Bone marrow (tissue), 2 donors: ENCODE measurements around the gene SLC9A9.

ENCODE experiments used
- DNase-seq, 2 donors: peaks; one replicate each; lab custom pipeline; 2025; lab: John Stamatoyannopoulos, UW

The SLC9A9 gene

DNA sequence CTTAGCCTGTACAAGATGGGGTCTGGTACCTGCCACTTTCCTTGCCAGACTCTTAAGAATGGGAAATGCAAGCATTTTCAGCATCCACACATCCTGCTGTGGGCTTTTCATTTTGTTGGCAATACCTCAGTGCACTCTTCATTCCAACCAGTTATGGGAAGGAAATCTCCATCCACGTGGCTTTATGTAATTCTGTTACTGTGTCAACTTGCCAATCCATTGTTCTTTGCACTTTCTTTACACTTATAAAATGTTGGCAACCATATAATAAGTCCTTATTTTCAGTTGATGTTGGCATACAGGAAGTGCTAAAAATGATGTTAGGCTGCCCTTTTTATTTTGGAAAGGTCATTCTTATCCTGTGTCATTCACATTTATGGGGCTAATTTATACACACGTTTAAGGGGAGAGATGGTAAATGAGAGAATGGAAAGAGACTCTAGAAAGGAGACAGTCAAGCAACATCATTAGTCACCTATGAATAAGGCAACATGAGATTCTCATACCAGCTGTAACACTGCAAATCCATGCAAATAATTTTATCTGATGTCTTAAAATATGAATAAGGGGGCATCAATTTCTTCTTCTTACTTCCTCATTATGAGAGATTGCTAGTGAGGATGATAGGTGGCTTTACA is 490.0 kb downstream of the SLC9A9 start:
- DNase-seq = no peak

DNA sequence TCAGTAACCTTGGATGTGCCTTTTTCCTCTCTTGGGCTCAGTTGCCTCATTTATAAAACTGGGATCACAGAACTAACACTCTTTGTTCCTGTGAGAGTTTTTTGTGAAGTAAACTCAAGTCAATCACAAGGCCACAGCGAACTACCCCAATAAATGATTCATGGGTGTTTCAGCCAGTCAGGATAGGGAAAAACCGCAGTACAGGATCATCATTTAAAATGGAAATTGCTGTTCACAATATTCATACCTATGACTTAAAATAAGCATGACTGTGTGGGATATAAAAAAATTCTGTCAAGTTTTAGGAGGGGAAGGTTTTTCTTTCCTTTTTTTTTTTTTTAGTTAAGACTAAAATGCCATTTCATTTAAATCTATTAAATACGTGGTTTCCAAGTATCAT is 490.6 kb downstream of the SLC9A9 start:
- no peak for DNase-seq

DNA sequence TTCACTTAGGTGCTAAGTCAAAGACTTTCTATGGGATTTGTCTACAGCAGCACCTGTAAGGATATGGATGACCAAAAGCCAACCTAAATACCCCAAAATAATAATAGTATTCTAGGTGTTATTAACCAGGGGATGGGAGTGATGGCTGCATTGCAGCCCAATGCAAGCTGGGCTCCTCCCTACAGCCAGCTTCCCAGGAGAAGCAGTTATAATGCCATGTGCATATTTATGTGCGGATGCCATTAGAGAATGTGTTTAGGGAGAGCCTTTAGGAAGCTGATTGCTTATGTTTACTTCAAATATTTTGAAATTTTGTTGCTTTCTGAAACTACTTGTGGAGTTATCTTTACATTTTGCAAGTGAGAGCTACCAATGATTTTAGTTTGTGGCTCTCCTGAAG is 491.4 kb downstream of the SLC9A9 start:
- no peak for DNase-seq

DNA sequence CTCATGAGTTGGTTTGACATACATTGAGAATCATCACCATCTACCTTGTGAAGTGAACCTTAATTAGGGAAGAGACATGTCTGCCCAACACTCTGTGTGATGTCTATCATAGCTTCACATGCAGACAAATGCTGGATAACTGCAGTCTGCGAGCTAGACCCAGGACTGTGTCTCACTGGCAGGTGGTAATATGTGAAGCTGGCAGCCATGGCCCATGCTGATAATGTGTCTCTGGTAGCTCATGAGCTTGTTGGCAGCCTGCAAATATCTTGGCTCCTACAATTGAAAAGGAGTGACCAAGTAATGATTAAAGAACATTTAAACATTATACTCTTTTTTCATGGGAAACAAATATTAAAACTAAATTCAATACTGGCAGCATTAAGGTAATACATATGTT is 493.9 kb downstream of the SLC9A9 start:
- DNase-seq = no peak

DNA sequence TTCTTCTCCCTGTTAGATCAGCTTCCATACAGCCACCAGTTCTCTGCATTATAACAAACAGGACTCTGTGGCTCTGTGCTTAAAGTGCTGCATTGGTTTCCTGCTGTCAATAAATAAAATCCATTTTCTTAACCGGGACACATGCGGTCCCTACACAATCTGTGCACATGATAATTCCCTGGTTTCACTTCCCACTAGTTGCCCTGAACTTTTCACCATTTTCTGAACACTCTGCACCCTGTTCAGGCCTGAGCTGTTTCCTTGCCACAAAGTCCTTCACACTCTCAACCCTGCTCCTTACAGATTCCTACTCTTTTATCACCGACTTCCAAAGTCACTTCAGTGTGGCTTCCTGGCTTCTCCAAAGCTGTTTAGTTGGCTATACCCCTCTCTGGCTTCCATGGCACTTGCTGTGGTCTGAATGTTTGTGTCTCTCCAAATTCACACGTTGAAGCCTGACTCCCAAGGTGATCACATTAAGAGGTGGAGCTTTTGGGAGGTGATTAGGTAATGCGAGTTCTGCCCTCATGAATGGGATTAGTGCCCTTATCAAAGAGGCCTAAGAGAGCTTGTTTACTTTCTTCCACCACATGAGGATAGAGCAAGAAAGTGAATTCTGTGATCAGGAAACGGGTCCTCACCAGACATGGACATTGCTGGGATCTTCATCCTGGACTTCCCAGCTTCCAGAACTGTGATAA is 495.3 kb downstream of the SLC9A9 start:
- DNase-seq = no peak

DNA sequence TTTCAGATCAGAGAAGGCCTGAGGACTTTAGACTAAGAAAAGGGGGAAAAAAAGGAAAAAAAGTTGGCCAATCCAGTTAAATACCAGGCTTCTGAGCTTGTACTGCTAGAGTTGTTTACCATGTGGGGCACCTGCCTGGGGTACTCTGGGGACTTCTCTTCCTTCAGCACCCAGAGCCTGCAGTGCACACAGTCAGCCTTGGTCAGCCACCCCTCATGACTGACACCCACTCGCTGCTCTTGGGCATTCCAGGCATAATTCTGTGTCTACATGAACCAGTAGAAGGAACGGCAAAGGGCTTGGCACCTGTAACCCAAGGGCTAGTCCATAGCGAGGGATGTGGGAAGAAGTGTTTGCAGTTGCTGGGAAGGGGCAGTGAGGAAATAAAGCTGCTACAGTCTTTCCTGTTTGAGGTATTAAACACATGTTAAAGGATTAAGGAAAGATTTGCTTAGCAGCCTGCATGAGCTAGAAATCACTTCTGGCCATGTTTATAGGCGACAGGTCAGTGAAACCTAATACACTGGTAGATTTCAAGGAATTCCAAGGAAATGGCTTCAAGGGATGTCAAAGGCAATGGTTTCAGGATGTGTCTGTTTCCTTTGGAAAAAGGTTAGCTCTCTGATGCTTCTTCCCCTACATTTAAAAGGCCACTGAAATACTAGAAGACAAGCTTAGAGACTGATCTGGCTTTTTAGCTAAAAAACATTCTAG is 496.2 kb downstream of the SLC9A9 start:
- DNase-seq = no peak

DNA sequence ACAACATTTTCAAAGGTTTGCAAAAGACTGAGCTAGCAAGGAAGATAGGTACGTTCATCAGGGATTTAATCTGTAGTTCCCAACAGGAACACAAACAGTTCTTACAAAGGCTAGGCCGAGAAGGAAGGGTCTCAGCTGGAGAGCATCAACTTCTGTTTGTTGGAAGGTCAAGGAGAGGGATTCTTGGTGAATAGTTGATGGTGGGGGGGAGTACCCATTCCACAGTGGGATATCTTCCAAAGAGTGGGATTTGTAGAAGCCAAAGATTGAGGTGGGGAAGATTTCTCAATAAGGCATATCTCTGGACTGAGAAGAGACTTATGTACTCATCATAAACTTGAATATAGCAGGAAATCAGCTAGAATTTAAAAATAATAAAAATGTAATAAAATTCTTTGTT is 496.9 kb downstream of the SLC9A9 start:
- no peak for DNase-seq

DNA sequence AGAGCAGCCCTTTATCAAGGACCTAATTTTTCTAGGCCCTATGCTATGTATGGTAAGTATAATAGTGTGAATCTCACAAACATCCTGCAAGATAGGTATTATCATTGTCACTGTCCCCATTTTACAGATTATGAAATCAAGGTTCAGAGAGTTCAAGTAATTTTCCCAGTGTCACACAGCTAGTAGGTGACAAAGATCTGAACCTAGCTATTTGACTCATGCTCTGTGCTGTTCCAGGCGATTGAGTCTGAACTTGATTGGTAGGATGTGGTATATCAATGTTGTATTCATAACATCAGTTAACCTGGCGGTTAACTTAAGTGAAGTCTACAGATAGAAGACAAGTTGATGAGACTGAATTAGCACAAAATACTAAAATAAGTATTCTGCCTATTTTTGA is 498.8 kb downstream of the SLC9A9 start:
- no peak for DNase-seq

DNA sequence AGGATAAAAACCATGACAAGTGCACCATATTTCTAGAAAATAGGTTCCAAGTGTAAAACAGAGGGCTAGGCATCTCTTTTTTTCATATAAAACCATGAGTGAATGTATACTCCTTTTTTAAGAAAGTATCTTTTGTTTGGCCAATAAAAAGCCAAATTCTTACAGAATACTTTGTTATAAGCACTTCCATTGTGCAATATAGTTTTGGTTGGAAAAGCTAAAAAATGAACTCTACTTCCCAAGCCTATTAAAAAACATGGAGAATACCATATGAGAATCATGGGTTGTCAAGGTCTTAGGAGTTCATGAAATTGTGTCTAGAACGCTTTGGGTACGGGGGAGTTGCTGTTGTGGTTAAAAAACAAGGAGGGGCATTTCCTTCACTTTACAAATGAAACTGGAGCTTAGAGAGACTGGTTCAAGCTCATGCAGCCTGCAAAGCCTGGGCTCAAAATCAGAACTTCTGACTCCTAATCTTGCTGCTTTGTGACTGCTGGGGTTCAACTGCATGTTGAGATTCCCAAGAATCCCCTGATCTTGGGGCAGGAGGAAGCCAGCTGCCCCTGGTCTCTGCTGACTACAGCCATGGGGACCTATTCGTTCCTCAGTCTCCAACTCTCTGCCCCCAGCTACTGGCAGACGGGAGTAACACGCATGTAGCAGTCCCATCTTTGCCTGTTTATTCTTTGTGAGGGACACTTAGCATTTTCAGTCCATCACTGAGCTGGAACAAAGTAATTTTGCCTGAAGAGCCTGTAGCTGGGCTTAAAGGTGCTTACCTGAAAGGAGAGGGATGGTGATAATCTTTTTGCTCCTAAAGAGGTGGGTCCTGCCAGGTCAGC is 499.6 kb downstream of the SLC9A9 start:
- no peak for DNase-seq

DNA sequence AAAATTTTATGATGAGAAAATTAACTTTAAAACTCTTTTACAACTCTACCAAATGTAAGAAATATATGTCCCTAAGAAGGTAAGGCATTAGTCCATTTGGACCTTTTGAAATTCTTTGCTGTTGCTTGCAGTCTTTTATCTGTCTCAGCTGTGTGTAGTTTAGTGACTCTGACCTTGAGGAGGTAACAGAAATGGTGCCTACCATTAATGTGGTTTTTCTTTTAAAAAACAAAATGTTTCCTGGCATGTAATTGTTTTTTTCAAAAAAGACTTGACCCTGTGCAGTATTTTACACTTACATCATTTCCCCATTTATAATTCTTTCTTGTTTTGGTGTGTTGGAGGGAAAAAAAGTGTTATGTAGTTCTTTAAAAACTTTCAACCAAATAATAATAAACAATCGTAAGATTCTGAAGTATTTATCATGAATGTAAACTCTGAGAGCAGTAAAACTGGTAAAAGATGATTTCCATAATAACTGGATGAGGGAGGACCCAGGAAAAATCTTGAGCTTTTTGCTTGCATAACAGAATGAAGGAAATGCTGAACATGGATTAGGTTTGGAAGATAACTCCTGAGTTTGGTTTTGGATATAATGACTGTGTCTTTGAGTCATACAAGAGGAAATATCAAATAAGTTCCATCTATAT is 503.6 kb downstream of the SLC9A9 start:
- DNase-seq = no peak

DNA sequence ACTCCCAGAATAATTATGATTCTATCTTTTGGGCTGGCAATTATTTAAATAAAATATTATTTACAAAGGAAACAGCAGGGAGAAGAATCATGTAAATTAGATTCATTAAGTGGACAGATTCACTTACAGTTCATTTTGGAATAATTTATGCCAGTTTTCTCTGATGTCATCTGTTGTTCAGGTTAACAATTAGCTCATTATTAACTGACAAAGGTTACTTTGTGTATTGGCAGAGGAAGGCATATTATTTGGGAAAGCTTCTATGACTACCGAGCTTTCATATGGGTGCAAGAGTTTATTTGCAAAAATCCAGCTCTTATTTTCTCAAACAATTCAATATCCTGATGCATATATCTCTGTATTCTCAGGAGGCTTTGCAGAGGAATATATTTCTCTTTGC is 504.3 kb downstream of the SLC9A9 start:
- no peak for DNase-seq

DNA sequence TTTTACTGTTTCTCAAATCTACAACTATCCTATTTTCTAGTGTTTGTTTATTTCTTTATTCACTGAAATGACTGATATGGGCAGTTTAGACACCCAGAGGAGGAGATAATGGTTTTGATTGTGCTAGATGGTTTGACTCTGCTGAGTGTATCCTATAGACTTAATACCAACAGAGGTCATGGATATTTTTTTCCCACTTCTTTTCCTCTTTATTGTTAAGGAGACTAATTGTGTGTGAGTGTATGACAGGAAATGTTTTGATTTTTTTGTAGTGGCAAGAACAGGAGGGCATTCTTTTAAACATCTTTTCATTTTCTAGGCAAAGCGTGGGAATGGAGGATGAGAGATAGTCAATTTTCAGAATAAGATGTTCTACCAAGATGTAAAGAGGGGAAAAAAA is 505.2 kb downstream of the SLC9A9 start:
- no peak for DNase-seq

DNA sequence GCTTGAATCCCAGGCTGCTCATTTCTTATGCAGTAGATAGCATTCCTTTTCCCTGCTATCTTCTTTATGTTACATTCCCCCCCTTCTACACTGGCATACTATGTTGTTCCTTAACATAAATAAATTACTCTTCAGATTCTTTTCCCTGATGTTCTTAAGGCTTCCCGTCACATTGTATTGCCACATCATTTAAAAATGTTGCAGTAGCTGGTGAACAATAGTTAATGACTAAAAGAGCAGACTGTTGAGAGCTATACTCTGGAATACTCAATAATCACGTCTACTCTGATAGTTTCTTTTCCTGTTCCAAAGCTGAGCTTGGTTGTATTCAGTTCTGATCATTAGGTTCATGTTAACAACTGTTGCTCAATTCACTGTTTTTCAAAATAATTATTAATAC is 508.8 kb downstream of the SLC9A9 start:
- DNase-seq = no peak

DNA sequence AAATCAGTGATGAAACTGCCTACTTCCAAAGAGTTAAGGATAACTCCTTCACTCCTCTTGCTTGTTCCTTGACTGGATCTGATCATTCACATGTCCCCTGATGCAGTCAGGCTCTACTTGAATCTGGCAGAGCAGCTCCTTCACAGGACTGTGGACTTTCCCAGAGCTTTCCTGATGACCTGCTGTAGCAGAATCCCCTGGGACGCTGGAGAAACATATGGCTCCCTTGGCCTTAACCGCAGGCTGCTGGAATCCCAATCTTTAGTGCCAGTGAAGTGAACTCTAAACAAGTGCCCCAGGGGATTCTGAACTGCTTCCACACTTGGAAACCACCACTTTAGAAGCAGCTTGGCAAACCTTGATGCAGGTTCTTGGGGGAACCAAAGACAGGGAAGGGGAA is 510.9 kb downstream of the SLC9A9 start:
- no peak for DNase-seq

DNA sequence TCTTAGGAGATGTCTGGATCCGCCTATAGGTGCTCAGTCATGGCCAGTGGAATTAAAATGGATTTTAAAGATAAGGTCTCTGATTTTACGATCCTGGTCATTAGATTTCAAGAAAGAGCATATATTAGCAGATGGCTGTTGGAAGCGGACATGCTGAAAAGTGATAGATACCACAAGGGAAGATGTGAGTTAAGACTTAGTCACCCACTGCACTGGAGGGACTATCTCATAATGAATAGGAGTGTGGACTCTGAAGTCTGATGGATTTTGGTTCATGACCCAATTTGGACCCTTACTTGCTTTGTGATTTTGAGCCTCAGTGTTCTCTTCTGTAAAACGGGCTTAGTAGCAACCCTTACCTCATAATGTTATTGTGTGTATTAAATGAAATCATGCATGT is 514.0 kb downstream of the SLC9A9 start:
- DNase-seq = no peak

DNA sequence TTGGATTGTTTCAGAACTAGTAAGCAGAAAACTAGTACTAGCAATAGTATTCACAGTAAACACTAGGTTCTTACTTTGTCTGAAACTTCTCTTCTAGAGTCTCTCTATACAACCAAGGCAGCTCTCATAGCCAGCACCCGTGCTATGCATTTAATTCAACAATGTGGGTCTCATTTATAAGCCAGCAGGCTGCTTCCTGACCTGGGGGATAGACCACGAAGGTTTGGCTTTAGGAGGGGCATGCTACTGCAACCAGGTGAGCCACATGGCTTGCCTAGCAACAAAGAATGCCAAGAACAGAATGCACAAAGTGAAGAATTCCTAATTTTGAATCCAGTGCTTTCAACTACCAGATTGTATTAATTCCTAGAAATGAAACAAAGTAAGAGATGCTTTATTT is 514.9 kb downstream of the SLC9A9 start:
- no peak for DNase-seq

DNA sequence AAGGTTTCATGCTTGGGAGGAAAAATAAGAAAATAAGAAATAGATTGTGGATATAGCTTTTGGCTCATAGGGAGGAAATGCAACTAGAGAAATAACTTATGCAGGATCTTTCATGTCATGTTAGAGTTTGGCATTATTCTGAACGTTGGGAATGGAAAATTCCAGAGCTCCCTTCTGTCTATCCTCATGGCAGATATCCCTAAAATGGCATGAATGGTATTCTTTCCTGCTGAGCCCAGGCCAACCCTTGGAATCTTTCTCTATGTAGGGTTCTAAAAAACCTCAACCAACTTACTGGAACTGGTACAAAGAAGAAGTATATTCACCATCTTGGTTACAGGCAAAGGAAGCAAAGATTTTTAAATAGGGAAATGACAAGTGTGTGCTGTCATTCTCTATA is 516.2 kb downstream of the SLC9A9 start:
- no peak for DNase-seq

DNA sequence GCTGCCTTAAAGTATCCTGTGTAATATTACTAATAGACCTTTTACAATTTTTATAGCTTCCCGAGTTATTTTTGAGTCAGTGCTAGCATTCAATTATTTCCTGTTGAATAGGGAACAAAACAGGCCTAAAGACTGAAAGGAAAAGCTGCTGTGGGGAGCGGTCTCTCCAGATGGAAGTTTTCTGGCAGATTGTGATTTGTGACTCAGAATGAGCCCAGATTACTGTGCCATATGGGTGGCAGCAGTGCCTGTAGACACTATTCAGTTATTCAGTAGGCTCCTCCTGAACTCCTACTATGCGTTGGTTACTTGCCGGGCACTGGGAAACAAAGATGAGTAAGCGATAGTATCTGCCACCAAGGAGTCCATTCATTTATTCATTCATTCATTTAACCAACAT is 516.9 kb downstream of the SLC9A9 start:
- DNase-seq = no peak

DNA sequence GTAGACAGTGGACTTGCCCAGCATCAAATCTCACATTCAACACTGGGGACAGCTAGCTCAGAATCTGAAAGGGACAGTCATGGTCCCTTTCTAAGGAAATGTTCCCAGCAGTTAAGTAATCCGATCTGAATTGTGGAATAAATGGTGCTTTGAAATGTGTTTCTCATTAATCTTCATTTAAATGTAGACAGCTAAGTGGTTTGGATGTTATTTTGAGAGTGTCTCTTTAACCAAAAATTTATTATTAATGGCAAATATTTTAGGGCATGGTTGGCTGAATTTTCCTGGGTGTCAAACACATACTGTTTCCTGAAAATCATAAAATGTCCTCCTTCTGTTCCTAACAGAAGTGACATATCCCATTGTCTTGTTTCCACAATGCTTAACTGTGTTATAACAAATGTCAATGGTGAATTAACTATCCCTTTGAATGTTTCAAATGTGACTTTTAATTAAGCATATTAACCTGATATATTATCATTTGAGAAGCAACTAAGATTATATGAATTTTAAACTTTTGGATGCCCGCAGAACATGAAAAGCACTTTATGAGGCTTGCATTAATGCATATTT is 517.9 kb downstream of the SLC9A9 start:
- DNase-seq = no peak

DNA sequence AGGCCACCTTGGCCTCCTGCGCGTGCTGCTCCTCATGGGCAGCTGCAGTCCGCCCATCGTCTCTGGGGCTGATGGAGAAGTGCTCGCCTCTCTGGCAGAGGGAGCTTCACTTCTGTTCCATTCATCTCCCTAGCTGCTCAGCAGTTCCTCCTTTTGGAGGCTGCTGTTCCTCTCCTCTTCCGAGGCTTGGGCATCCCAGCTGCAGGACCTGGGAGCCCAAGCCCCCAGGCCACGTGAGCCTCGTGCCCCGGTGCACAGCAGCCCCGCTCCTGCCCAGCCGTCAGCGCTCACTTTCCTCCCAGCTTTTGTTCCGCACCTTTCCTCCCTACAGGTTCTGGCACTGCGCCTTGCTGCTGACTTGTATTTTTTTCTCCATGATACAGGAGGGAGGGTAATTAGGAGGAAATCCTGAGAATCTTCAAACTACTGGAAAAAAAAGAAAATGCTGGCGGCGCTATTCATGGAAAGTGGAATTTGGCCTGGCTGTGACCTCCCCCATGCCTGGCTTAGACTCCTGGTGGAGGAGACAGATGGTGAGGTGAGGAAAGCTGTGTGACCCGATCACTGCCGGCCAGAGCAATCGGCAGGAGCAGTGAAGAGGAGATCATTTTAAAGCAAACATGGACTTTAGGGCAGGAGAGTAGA is 518.6 kb downstream of the SLC9A9 start:
- no peak for DNase-seq

DNA sequence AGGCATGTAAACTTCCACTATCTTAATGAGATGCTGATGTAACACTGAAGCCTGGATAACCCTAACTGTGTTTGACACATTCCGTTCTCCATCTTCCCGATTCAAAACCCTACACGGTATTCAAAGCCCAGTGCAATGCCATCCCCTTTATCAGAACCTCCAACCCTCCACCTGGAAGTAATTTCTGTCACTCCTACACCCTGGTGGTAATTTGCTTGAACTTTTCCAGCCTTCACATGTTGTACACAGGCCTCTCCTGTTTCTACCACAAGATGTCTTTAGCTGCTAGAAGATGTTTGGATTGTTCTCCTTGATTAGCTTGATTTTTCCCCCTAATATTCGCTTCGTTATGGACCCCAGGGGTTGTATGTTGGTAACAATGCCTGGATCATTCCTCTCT is 519.8 kb downstream of the SLC9A9 start:
- DNase-seq = no peak
